ENCODE data around the gene MYB. TPM values are rescaled to one million over a fixed set of nuclear protein-coding genes. Genes with fewer than 3 reads are reported as not detected.

The MYB gene
- total and polyA plus RNA-seq, 2 experiments from 2014 or later = 4.2 to 7.9 TPM

DNA sequence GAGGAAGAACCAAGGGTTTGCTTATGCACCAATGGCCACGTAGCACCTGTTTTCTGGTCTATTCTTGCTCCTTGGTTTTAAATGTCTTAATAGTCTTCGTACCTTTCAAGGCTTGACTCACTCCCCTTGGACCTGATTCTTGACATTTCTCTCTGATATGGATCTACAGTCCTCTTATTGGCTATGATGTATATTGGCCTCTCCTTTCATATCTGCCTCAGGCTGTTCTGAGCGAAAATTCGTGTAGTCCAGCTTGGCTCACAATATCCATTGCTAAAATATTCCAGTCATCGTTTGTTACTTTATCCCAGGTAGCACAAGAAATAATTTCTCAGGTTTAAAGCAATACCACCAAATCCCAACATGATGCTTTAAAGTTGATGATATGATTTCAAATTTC lies 59.6 kb downstream of the MYB start (continued):
- TF ChIP-seq, protein P1, sequence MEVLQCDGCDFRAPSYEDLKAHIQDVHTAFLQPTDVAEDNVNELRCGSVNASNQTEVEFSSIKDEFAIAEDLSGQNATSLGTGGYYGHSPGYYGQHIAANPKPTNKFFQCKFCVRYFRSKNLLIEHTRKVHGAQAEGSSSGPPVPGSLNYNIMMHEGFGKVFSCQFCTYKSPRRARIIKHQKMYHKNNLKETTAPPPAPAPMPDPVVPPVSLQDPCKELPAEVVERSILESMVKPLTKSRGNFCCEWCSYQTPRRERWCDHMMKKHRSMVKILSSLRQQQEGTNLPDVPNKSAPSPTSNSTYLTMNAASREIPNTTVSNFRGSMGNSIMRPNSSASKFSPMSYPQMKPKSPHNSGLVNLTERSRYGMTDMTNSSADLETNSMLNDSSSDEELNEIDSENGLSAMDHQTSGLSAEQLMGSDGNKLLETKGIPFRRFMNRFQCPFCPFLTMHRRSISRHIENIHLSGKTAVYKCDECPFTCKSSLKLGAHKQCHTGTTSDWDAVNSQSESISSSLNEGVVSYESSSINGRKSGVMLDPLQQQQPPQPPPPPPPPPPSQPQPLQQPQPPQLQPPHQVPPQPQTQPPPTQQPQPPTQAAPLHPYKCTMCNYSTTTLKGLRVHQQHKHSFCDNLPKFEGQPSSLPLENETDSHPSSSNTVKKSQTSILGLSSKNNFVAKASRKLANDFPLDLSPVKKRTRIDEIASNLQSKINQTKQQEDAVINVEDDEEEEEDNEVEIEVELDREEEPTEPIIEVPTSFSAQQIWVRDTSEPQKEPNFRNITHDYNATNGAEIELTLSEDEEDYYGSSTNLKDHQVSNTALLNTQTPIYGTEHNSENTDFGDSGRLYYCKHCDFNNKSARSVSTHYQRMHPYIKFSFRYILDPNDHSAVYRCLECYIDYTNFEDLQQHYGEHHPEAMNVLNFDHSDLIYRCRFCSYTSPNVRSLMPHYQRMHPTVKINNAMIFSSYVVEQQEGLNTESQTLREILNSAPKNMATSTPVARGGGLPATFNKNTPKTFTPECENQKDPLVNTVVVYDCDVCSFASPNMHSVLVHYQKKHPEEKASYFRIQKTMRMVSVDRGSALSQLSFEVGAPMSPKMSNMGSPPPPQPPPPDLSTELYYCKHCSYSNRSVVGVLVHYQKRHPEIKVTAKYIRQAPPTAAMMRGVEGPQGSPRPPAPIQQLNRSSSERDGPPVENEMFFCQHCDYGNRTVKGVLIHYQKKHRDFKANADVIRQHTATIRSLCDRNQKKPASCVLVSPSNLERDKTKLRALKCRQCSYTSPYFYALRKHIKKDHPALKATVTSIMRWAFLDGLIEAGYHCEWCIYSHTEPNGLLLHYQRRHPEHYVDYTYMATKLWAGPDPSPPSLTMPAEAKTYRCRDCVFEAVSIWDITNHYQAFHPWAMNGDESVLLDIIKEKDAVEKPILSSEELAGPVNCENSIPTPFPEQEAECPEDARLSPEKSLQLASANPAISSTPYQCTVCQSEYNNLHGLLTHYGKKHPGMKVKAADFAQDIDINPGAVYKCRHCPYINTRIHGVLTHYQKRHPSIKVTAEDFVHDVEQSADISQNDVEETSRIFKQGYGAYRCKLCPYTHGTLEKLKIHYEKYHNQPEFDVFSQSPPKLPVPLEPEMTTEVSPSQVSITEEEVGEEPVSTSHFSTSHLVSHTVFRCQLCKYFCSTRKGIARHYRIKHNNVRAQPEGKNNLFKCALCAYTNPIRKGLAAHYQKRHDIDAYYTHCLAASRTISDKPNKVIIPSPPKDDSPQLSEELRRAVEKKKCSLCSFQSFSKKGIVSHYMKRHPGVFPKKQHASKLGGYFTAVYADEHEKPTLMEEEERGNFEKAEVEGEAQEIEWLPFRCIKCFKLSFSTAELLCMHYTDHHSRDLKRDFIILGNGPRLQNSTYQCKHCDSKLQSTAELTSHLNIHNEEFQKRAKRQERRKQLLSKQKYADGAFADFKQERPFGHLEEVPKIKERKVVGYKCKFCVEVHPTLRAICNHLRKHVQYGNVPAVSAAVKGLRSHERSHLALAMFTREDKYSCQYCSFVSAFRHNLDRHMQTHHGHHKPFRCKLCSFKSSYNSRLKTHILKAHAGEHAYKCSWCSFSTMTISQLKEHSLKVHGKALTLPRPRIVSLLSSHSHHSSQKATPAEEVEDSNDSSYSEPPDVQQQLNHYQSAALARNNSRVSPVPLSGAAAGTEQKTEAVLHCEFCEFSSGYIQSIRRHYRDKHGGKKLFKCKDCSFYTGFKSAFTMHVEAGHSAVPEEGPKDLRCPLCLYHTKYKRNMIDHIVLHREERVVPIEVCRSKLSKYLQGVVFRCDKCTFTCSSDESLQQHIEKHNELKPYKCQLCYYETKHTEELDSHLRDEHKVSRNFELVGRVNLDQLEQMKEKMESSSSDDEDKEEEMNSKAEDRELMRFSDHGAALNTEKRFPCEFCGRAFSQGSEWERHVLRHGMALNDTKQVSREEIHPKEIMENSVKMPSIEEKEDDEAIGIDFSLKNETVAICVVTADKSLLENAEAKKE (CRISPR knock-in tag; IDR thresholded peaks at IDR 0.05) = no peak

DNA sequence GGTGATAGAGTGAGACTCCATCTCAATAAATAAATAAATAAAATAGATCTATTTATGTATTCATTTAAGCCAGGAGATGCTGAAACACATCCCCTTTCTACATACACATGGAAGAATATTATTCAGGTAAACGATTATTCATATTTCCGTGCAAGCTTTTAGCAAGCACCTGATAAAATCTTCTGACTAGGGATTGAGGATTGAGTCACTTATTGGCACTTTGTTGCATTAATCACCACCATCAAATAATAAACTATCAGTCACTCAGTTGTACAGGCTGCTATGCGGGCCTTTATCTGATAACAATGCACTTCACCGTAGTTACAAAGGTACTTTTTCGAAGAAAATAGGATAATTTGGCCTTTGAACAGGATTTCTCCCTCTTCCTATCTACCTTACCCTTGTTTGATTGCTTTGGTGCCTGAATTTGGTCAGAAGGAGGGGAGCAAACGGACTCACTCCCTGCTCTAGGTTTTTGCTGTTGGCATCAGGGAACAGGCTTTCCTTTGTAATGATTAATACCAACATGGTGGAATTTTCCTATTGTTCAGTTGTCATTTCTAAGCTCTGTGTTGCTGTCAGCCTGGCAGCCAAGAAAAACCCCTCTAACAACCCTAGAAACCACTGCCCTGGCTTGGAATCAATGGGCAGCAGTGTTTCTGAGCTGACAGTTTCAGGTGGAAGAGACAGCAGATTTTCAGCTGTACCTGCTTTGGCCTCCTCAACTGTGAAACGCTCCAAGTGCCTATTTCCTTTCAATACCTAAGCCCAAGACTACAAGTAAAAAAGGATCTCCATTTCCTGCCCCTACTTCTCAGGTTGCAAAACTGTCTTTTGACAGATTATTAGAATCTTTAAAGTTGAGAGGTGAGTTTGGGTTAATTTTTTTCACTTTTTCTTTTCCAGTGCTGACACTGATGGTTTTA lies 63.0 kb downstream of the MYB start:
- Histone ChIP-seq H3K27me3 (ENCODE audit: insufficient read depth) (no peaks in the 10 kb centered on the region), H3K4me2 (no peak overlapping the region), H3K79me2 (replicated peaks; ENCODE audit: insufficient read depth) (no peaks in the 10 kb centered on the region), H4K20me1 (replicated peaks; ENCODE audit: insufficient read depth) (no peaks in the 10 kb centered on the region), H3K9me2 (ENCODE audit: insufficient read depth) (peaks cover 11% of the 10 kb centered on the region; the same call in 1 of the 2 replicates), H3K27ac (ENCODE audit: low read depth) (no peak overlapping the region), H3K4me3 (no peak overlapping the region), H3K36me3 (ENCODE audit: insufficient read depth) (no peaks in the 10 kb centered on the region), H2AFZ (peak overlapping the region; percentile 87), H3K4me1 (ENCODE audit: insufficient read depth) (peaks cover 8% of the 10 kb centered on the region; the same call in 1 of the 2 replicates), H3F3A (replicated peaks; ENCODE audit: low read depth) (no peaks in the 10 kb centered on the region)
- H3K36me3 Mint-ChIP-seq (ENCODE audit: low read depth) = no peaks in the 10 kb centered on the region; the same call in 2 of the 3 replicates
- H3K4me1 Mint-ChIP-seq = peaks cover 14% of the 10 kb centered on the region
- ATAC-seq (no peak), DNase-seq (ENCODE audit: low spot score) (no peak)
- H3K27ac Mint-ChIP-seq = no peak overlapping the region
- H3K4me3 Mint-ChIP-seq = no peak overlapping the region
- no peaks in the 10 kb centered on the region for H3K9me3 Mint-ChIP-seq
- H3K27me3 Mint-ChIP-seq (ENCODE audit: insufficient read depth, low read depth, poor library complexity) = no peaks in the 10 kb centered on the region
- TF ChIP-seq, protein P2, sequence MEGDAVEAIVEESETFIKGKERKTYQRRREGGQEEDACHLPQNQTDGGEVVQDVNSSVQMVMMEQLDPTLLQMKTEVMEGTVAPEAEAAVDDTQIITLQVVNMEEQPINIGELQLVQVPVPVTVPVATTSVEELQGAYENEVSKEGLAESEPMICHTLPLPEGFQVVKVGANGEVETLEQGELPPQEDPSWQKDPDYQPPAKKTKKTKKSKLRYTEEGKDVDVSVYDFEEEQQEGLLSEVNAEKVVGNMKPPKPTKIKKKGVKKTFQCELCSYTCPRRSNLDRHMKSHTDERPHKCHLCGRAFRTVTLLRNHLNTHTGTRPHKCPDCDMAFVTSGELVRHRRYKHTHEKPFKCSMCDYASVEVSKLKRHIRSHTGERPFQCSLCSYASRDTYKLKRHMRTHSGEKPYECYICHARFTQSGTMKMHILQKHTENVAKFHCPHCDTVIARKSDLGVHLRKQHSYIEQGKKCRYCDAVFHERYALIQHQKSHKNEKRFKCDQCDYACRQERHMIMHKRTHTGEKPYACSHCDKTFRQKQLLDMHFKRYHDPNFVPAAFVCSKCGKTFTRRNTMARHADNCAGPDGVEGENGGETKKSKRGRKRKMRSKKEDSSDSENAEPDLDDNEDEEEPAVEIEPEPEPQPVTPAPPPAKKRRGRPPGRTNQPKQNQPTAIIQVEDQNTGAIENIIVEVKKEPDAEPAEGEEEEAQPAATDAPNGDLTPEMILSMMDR (conservative IDR thresholded peaks at IDR 0.05; ENCODE audit: low read depth in 2 of 2) = no peak
- TF ChIP-seq, protein P3, sequence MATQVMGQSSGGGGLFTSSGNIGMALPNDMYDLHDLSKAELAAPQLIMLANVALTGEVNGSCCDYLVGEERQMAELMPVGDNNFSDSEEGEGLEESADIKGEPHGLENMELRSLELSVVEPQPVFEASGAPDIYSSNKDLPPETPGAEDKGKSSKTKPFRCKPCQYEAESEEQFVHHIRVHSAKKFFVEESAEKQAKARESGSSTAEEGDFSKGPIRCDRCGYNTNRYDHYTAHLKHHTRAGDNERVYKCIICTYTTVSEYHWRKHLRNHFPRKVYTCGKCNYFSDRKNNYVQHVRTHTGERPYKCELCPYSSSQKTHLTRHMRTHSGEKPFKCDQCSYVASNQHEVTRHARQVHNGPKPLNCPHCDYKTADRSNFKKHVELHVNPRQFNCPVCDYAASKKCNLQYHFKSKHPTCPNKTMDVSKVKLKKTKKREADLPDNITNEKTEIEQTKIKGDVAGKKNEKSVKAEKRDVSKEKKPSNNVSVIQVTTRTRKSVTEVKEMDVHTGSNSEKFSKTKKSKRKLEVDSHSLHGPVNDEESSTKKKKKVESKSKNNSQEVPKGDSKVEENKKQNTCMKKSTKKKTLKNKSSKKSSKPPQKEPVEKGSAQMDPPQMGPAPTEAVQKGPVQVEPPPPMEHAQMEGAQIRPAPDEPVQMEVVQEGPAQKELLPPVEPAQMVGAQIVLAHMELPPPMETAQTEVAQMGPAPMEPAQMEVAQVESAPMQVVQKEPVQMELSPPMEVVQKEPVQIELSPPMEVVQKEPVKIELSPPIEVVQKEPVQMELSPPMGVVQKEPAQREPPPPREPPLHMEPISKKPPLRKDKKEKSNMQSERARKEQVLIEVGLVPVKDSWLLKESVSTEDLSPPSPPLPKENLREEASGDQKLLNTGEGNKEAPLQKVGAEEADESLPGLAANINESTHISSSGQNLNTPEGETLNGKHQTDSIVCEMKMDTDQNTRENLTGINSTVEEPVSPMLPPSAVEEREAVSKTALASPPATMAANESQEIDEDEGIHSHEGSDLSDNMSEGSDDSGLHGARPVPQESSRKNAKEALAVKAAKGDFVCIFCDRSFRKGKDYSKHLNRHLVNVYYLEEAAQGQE (IDR thresholded peaks at IDR 0.05; ENCODE audit: unreplicated experiment) = no peak
- TF ChIP-seq, protein P4, sequence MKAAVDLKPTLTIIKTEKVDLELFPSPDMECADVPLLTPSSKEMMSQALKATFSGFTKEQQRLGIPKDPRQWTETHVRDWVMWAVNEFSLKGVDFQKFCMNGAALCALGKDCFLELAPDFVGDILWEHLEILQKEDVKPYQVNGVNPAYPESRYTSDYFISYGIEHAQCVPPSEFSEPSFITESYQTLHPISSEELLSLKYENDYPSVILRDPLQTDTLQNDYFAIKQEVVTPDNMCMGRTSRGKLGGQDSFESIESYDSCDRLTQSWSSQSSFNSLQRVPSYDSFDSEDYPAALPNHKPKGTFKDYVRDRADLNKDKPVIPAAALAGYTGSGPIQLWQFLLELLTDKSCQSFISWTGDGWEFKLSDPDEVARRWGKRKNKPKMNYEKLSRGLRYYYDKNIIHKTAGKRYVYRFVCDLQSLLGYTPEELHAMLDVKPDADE (IDR thresholded peaks at IDR 0.05) = no peak
- no peak for TF ChIP-seq ZNF114 (CRISPR knock-in tag; IDR thresholded peaks at IDR 0.05)

Data from GM23338 (cell line).